GM12874 (cell line): Measurements from ENCODE around the gene HOXB5.

Experiments used
- TF ChIP-seq, protein P1 (sequence below): IDR thresholded peaks from 2 replicates; pipeline ENCODE4 v1.5.1; 2011; ENCODE audit warnings: low read depth, mild to moderate bottlenecking, control low read depth, low read length, moderate library complexity; ENCODE audit not compliant: insufficient read depth

Gene HOXB5

DNA sequence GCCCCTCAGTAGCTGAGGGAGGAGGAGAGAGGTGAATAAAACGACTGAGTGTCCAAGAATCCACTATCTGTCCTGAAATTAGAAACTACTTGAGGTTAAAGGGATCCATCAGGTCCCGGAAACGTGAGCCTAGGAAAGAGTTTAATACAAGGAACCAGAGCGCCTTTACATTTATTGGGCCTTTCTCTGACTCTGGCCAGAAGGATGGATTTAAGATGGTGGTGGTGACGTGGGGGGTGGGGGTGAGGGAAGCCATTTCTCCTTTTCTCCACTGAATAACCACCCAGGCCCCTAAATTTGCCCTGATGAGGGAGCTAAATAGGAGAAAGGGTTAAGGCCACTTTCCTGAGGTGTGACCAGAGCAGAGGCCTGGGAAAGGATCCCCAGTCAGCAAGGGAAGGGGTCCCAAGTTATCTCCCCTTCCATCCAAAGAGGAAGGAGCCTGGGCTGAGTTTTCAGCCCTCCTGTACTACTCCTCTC lies 33.6 kb upstream of the HOXB5 start:
- TF ChIP-seq, protein P1, sequence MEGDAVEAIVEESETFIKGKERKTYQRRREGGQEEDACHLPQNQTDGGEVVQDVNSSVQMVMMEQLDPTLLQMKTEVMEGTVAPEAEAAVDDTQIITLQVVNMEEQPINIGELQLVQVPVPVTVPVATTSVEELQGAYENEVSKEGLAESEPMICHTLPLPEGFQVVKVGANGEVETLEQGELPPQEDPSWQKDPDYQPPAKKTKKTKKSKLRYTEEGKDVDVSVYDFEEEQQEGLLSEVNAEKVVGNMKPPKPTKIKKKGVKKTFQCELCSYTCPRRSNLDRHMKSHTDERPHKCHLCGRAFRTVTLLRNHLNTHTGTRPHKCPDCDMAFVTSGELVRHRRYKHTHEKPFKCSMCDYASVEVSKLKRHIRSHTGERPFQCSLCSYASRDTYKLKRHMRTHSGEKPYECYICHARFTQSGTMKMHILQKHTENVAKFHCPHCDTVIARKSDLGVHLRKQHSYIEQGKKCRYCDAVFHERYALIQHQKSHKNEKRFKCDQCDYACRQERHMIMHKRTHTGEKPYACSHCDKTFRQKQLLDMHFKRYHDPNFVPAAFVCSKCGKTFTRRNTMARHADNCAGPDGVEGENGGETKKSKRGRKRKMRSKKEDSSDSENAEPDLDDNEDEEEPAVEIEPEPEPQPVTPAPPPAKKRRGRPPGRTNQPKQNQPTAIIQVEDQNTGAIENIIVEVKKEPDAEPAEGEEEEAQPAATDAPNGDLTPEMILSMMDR, result no peak

- TF ChIP-seq, protein P1, result no peak
Observed at GRCh38 chr17:48626245-48627117, 32.9 kb upstream of the HOXB5 start, which contains the start of gene HOXB9. Gene HOXB9, minus strand, starts transcription at chr17:48626358. Its CDS starts 89 bp downstream, at chr17:48626269.

DNA sequence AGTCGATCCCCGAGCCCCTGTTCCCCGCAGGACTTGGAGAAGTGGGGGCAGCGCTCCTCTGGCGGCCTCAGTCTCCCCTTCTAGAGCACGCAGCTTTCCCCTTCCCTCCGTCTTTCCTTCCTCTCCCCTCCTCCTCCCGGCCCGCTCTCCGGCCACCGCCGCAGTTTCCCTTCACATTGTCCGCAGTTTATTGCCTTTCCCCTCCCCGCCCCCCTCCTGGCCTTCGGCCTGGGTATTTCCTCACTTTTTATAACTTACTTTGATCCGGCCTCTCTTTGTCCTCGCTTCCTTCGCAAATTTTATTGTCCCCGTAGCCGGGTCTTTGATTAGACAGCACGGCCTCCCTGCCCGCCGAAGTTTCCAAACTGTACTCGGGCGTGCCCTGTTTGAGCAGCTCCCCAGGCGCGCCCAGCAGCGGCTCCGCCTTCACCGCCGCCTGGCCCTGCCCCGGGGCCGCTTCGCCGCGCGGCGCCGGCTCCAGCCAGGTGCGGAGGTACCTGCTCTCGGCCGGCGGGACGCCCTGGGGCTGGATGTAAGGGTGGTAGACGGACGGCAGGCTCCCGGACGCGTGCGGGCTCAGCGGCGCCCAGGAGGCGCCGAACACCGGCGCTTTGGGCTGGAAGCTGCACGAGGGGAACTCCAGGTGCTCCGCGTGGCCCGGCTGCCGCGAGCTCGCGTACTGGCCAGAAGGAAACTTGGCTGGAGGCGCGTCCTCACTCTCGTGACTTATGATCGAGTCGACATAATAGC lies 32.1 kb upstream of the HOXB5 start:
- TF ChIP-seq, protein P1, result no peak

- TF ChIP-seq, protein P1, result no peak
Observed at GRCh38 chr17:48624544-48625494, 31.2 kb upstream of the HOXB5 start.

- TF ChIP-seq, protein P1, result no peak
Observed at GRCh38 chr17:48624118-48624517, 30.5 kb upstream of the HOXB5 start.

DNA sequence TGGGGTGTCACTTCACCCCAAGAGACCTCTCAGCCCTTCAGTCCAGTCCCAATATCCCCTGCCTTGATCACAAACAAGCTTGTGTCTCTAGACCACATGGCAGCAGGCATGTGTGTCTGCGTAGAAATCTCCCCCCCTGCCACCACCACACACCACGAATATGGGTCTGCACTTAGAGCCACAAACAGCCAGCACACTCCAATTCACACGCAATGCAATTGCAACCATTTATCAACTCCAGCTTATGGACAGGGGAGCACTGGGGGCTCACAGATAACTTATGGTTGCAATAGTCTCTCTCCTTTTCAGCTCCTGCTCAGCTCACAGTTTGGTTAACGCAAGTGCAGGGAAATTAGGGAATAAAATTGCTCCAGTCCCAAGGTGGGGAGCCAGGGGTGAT lies 30.0 kb upstream of the HOXB5 start:
- TF ChIP-seq, protein P1, result no peak
